Stimulated activated CD8-positive, alpha-beta memory T cell treated with anti-CD3 and anti-CD28 coated beads, Interleukin-4, amount 100 ng/mL, for 1 hour (primary cell): Measurements from ENCODE around the gene CEBPZOS.
A peak's percentile ranks its signal among the peaks of the same experiment; 100 is the strongest.

Experiments
- DNase-seq, 2 donors: peaks; one replicate each; pipeline ENCODE4 v3.0.0-alpha.2; 2020; ENCODE audit warnings: low read depth in 2 of 2, low spot score in 1 of 2

CEBPZOS gene

DNA sequence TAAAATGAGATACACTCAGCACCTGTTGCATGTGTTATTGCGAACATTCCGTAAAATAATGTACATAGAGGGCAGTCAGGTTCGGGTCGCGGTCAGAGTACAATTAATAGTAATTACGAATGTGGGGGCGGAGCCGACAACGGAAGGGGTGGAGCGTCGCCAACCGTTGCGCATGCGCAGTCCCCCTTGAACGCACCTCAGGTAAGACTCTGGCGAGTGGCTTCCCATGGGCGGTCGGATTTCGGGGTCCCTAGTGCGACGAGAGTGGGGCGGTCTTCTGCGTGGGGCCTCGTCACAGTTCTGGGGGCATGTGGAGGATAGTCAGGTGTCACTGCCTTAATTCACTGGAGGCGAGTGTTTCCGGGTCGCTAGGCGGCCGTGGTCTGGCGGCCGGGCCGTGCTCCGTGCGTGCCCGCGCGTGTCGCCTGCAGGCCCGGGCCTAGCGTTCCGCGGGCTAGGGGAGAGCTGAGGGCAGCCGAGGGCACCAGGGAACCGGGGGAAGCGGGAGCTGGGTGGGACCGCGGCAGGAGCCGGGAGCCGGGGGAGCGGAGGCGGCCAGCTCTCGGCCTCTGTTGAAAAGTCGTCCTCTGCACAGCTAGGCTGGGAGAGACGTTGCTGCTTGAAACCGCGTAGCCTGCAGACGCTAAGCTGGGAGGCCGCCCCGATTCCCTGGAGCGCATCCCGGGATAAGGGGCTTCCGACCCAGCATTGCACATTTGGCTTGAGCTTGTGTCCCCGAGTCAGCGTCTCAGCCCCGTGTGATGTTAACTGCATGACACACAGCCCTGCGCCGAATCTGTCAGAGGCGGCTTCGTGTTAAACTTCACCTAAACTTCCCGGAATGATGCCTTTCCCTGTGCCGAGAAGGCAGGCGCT, at the start of gene CEBPZOS:
CEBPZOS (plus strand) TSS at position 177 of the 876 bp plus-strand sequence. CDS start 3,209 bp downstream, outside the sequence.
- DNase-seq = peak; percentile 86

DNA sequence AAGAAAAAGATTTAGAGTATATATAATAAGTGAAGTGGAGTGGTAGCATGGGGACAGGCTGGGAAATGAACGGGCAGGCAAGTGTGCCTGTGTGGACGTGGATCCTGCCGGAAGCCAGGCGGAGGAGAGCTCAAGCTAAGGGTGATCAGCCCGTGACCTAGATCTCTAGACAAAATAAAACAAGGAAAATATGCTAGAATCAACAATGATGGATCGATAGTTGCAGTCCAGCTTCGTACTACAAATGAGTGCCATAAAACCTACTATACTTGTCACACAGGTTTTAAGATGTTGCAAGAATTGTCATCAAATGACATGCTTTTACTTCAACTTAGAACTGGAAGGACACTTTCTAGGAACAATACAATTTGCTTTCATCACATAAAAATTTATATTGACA, 48.0 kb upstream of the CEBPZOS start:
- DNase-seq = no peak

- no peak for DNase-seq
Observed at GRCh38 chr2:37149626-37150322, 46.5 kb upstream of the CEBPZOS start.

- no peak for DNase-seq
Observed at GRCh38 chr2:37153224-37153623, 43.1 kb upstream of the CEBPZOS start.

- DNase-seq = no peak
Observed at GRCh38 chr2:37154785-37155184, 41.5 kb upstream of the CEBPZOS start.

GRCh38 chr2:37156071-37156856, 40.0 kb upstream of the CEBPZOS start:
- peak; percentile 6 to 15 for DNase-seq

DNA sequence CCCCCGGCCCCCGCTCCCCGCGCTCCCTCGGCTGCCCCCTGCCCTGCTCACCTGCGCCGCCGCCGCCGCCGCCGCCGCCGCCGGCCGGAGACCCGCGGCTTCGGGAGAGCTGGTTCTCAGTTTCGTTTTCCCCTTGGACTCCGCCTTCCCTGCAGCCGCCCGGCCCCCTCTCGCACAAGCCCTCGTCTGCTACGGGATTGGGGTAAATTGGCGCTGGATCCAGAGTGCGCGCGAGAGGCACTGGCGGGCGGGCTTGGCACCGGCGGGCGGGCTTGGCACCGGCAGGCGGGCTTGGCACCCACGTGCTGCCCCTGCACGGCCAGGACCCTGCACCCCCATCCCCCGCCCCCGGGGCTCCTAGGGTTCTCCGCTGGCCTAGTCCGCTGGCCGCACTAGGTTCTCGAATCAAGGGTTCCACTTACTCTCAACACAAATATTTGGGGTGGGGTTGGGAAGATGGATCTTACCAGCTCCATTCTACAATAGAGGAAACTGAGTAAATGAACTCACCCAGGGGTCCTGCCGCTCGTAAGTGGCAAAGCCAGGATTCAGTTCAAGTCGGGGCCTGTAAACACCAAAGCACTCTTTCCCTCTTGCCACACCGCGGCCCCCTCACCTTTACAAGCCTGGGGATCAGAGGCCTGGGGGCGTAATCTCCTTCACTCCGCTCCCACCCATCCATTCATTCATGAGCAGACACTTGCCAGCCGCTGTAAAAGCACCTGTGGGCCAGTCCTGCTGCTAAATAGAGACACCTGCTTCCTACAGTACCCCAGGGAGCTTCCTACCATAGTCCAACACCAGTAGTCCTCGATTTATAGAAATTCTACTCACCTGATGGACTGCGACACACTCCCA, 39.2 kb upstream of the CEBPZOS start, which contains the start of gene EIF2AK2:
EIF2AK2 (minus strand) TSS at position 124 of the 858 bp plus-strand sequence. CDS start 9,174 bp downstream, outside the sequence.
- peak; percentile 50 to 80 for DNase-seq

DNA sequence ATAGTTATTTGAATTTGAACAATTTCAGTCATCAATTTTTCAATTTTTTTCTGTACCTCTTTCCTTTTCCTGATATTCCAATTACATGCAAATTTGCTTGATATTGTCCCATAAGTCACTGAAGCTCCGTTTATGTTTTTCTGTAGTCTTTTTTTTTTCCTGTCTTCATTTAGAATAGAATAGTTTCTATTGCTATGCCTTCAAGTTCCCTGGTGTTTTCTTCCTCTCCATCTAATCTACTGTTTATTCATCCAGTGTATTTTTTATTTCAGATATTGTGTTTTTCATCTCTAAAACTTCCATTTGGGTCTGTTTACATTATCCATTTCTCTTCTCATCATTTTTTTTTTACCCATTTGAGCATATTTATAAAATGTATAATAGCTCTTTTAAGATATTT, 31.5 kb upstream of the CEBPZOS start:
- no peak for DNase-seq

DNA sequence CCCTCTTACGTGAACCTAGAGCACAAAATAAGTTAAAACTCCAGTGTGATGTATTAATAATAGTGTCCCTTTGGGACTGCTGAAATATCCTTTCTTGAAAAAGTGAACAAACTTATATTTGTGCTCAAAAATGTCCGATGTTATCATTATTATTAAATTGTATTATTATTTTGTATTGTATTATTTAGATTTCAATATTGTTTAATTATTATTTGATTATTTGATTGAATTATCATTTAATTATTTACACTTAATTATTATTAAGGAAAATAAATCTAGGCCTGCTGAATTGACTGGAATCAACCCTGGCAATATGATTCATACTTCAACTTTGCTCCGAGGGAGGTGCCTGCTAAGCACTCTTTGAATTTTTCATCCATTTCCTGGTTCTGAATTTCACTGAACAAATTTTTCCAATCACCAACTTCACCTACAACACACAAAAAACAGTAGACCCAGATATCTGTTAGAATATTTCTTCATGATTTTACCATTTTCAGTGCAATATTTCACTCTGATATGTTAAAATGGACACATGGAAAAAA, 28.6 kb upstream of the CEBPZOS start:
- DNase-seq = no peak

DNA sequence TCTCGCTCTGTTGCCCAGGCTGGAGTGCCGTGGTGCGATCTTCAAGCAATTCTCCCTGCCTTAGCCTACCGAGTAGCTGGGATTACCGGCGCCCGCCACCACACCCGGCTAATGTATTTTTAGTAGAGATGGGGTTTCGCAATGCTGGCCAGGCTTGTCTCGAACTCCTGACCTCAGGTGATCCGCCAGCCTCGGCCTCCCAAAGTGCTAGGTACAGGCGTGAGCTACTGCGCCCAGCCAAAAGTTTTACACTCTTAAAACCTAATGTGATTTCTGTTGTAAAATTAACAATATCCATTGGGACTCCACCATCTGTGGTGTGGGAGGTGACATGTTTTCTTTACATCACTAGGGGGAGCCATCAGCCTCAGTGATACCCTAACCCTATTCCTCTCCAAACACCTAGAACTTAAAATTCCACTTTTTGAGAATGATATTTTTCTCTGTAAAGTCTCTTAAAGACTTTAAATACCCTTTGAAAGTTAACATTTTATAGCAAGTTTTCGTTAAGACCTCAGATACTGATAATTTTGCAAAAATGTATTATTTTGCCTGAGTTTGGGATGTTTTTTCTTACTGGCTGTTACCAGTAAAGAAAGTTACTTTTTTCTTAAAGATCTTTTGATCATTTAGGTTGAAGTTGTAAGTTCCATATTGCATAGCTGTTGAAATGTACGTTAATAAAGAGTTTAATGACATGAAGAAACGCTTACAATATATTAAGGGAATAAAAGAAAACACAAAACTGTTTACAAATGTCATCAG, 27.9 kb upstream of the CEBPZOS start:
- no peak for DNase-seq

GRCh38 chr2:37171624-37171950, 24.7 kb upstream of the CEBPZOS start:
- DNase-seq = no peak

DNA sequence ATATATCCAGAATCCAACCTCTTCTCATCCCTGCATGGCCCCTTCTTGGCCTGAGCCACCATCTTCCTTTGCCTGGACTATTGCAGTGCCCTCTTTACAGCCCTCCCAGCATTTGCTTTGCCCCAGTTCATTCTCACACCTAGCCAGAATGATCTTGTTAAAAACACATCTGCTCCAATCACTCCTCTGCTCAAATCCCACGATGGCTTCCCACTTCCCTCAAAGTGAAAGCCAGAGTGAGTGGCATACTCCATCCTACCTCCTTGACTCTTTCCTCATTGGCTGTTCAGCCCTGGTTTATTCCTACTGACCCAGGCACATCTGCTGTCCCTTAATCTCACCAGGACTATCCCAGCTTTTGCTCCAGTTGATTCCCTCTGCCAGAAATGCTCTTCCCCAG, 22.6 kb upstream of the CEBPZOS start:
- DNase-seq = no peak

DNA sequence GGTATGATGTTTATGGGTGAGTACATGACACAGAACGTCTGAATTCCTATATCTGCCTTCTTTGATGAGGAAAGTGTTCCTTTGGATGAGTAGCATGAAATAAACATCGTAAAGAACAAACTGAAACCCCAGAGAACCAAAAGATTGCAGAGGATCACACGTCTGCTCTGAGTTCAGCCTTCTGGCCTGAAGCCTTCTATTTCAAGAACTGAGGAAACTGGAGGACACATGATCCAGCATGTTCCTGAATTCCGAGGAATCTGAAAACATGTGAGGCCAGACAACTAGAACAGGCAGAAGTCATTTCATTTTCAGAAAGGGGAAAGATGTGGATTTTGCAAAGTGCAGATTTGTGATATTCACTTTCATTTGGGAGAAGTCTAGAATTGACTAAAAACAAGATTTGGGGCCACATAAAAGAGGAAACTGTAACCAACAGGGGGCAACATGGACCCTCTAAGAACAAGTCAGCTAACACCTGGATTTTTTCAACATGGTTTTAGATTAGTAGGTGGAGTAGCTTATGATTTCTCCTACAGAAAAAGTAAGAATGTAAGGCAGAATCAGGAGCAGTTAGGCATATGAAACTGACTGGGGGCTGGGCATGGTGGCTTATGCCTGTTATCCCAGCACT, 16.2 kb upstream of the CEBPZOS start:
- DNase-seq = no peak

- no peak for DNase-seq
Observed at GRCh38 chr2:37180640-37181039, 15.7 kb upstream of the CEBPZOS start.

GRCh38 chr2:37181726-37182684, 14.3 kb upstream of the CEBPZOS start:
- no peak for DNase-seq

GRCh38 chr2:37188570-37188969, 7.7 kb upstream of the CEBPZOS start, which contains the start of gene SULT6B1:
TSS of gene SULT6B1 (minus strand) at chr2:37188670. CDS start at chr2:37188640, 30 bp downstream.
- no peak for DNase-seq

DNA sequence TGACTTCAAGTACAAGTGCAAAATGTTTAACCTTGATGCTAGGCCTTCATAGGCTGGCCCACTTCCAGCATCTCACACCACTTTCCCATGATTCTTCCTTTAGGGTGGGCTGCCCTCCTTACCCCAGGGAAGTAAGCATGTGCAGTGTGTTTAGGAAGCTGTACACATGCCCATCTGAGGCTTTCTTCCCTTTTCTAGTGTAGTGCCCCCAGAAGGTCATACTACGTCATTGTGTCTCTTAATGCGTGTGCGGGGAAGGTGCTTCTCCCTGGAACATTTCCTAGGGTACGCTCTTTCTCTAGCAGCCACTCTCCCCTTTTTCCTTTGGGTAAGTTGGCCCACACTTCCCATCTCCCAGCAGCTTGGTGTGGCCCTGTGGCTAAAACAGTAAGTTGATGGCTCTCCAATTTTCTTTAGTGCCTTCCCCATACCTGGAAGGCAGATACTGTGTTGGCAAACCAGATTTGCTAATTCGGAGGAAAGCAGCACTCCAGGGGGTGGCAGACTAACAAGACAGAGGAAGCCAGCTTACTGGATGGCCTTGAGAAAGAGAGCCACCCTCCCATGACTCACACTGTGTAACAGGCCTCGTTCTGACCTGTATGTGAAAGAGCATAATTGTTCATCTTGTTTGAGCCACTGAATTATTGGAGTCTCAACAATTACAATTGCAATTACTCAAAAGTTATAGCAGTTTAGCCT, 6.7 kb upstream of the CEBPZOS start:
- DNase-seq = no peak
